H1 (cell line): ENCODE data around the gene AMPH. TPM values are rescaled to one million over a fixed set of nuclear protein-coding genes. Genes with fewer than 3 reads are reported as not detected.

Source experiments
- CTCF ChIA-PET: fragments of 300-600 bp; sonication (Branson Sonifier 250); formaldehyde crosslinking; loops from one replicate; lab custom pipeline; 2021; ENCODE audit not compliant: partially characterized antibody; lab: Charles Lee
- POLR2A ChIA-PET: fragments of 300-600 bp; sonication (Branson Sonifier 250); formaldehyde crosslinking; loops from one replicate; lab custom pipeline; 2021; ENCODE audit warnings: inconsistent platforms; ENCODE audit not compliant: partially characterized antibody; lab: Charles Lee
- DNase-seq, 2 experiments: peaks; one replicate each; pipeline versions ENCODE4 v3.0.0 to v3.0.0-alpha.2; 2010 to 2022; ENCODE audit warnings: low spot score in 2 of 2, low read depth in 1 of 2, mixed read lengths in 1 of 2
- FAIRE-seq: peaks from 2 replicates; lab custom pipeline; 2011; peaks lifted over from hg19 to GRCh38; lab: Jason Lieb, UNC
- H2AFZ ChIP-seq: 2 replicates; pipeline ENCODE4 v1.8.1; 2012; ENCODE audit warnings: low read length, inconsistent platforms
- H2AK5ac ChIP-seq: 2 replicates; pipeline ENCODE4 v1.6.1; 2013; ENCODE audit warnings: low read depth, low read length
- H2BK120ac ChIP-seq: replicated peaks from 2 replicates; pipeline ENCODE3; 2013; ENCODE audit warnings: low read depth, low read length, inconsistent platforms
- H2BK12ac ChIP-seq: 2 replicates; pipeline ENCODE4 v1.6.1; 2013; ENCODE audit warnings: low read depth, low read length
- H2BK15ac ChIP-seq: 2 replicates; pipeline ENCODE4 v1.6.1; 2013; ENCODE audit warnings: low read length
- H2BK20ac ChIP-seq: 2 replicates; pipeline ENCODE4 v1.6.1; 2013; ENCODE audit warnings: low read length
- H2BK5ac ChIP-seq: 2 replicates; pipeline ENCODE4 v1.6.1; 2013; ENCODE audit warnings: low read depth, low read length
- H3K14ac ChIP-seq: 2 replicates; pipeline ENCODE4 v1.6.1; 2013; ENCODE audit warnings: inconsistent platforms; ENCODE audit not compliant: insufficient read length
- H3K18ac ChIP-seq: 2 replicates; pipeline ENCODE4 v1.6.1; 2013; ENCODE audit warnings: low read length; ENCODE audit errors: extremely low read depth
- H3K23ac ChIP-seq: 2 replicates; pipeline ENCODE4 v1.6.1; 2013; ENCODE audit warnings: inconsistent platforms; ENCODE audit not compliant: insufficient read length
- H3K23me2 ChIP-seq: 2 replicates; pipeline ENCODE4 v1.6.1; 2013; ENCODE audit warnings: low read depth, low read length
- H3K27ac ChIP-seq: 2 replicates; pipeline ENCODE4 v1.6.1; 2011; ENCODE audit warnings: low read depth, low read length, inconsistent platforms
- H3K27me3 ChIP-seq, 4 experiments: replicated peaks in 1 of 4; 1 replicate in 1 of 4; 2 replicates in 3 of 4; pipeline versions ENCODE4 v1.6.1 to v1.8.1; 2011 to 2013; ENCODE audit warnings: low read length in 3 of 4, mild to moderate bottlenecking in 3 of 4, inconsistent platforms in 2 of 4, mixed read lengths in 2 of 4, moderate library complexity in 1 of 4; ENCODE audit not compliant: control insufficient read depth in 3 of 4, insufficient read depth in 3 of 4; ENCODE audit errors: extremely low read depth in 1 of 4
- H3K36me3 ChIP-seq, 4 experiments: 2 replicates each; pipeline versions ENCODE4 v1.6.1 to v1.8.1; 2011 to 2013; ENCODE audit warnings: mild to moderate bottlenecking in 4 of 4, low read length in 3 of 4, moderate library complexity in 2 of 4, control low read depth in 1 of 4, inconsistent platforms in 1 of 4; ENCODE audit not compliant: insufficient read depth in 4 of 4, control insufficient read depth in 2 of 4
- H3K4ac ChIP-seq: replicated peaks from 2 replicates; pipeline ENCODE3; 2013; ENCODE audit warnings: low read length, low read depth, mixed read lengths, inconsistent platforms; ENCODE audit not compliant: insufficient read length
- H3K4me1 ChIP-seq, 4 experiments: replicated peaks in 1 of 4; 1 replicate in 1 of 4; 2 replicates in 3 of 4; pipeline versions ENCODE4 v1.6.1 to v1.8.1; 2011 to 2013; ENCODE audit warnings: low read length in 3 of 4, inconsistent platforms in 2 of 4, mixed read lengths in 1 of 4; ENCODE audit not compliant: insufficient read depth in 4 of 4, control insufficient read depth in 3 of 4
- H3K4me2 ChIP-seq, 2 experiments: 2 replicates each; pipeline versions ENCODE4 v1.6.1 to v1.8.1; 2011 to 2013; ENCODE audit warnings: low read depth in 2 of 2, low read length in 2 of 2, control low read depth in 1 of 2, inconsistent platforms in 1 of 2, mild to moderate bottlenecking in 1 of 2; ENCODE audit not compliant: insufficient read depth in 1 of 2
- H3K4me3 ChIP-seq, 4 experiments: fragments of 200-600, 300-600 bp in 1 of 4; sonication (generic), shearing (Covaris generic), sonication (Bioruptor Twin) in 1 of 4; 2 replicates each; pipeline versions ENCODE4 v1.5.1 to v1.8.1; 2011 to 2016; ENCODE audit warnings: low read length in 4 of 4, low read depth in 3 of 4, control low read depth in 2 of 4, inconsistent platforms in 2 of 4, mild to moderate bottlenecking in 2 of 4, mixed read lengths in 1 of 4, moderate library complexity in 1 of 4; ENCODE audit not compliant: insufficient read depth in 2 of 4; ENCODE audit errors: extremely low read depth in 1 of 4
- H3K56ac ChIP-seq: replicated peaks from 2 replicates; pipeline ENCODE3; 2013; ENCODE audit warnings: low read depth, mild to moderate bottlenecking, mixed read lengths, low read length, inconsistent platforms; ENCODE audit not compliant: insufficient read length
- H3K79me1 ChIP-seq: 2 replicates; pipeline ENCODE4 v1.6.1; 2013; ENCODE audit warnings: low read depth, low read length, control low read depth
- H3K79me2 ChIP-seq, 2 experiments: 2 replicates each; pipeline versions ENCODE4 v1.6.1 to v1.8.1; 2012 to 2013; ENCODE audit warnings: low read length in 2 of 2, mild to moderate bottlenecking in 2 of 2, inconsistent platforms in 1 of 2; ENCODE audit not compliant: insufficient read depth in 2 of 2, control insufficient read depth in 1 of 2
- H3K9ac ChIP-seq, 4 experiments: replicated peaks in 1 of 4; 1 replicate in 1 of 4; 2 replicates in 3 of 4; pipeline versions ENCODE4 v1.6.1 to v1.8.1; 2011 to 2013; ENCODE audit warnings: low read depth in 3 of 4, low read length in 3 of 4, control low read depth in 2 of 4, mild to moderate bottlenecking in 2 of 4, moderate library complexity in 2 of 4, inconsistent platforms in 1 of 4; ENCODE audit errors: extremely low read depth in 1 of 4
- H3K9me3 ChIP-seq, 2 experiments: 2 replicates each; pipeline versions ENCODE4 v1.6.1 to v1.8.1; 2012 to 2013; ENCODE audit warnings: mild to moderate bottlenecking in 2 of 2, moderate library complexity in 2 of 2, control low read depth in 1 of 2, inconsistent platforms in 1 of 2, low read depth in 1 of 2, low read length in 1 of 2, mixed read lengths in 1 of 2; ENCODE audit not compliant: insufficient read depth in 2 of 2
- H4K20me1 ChIP-seq, 2 experiments: replicated peaks in 1 of 2; 2 replicates each; pipeline versions ENCODE3 to v1.8.1; 2011 to 2013; ENCODE audit warnings: inconsistent platforms in 2 of 2, low read length in 2 of 2, mild to moderate bottlenecking in 1 of 2; ENCODE audit not compliant: insufficient read depth in 2 of 2, control insufficient read depth in 1 of 2
- H4K5ac ChIP-seq: 2 replicates; pipeline ENCODE4 v1.6.1; 2013; ENCODE audit warnings: low read length, low read depth, mixed read lengths, inconsistent platforms; ENCODE audit not compliant: insufficient read length
- H4K8ac ChIP-seq: 2 replicates; pipeline ENCODE4 v1.8.0; 2013; ENCODE audit warnings: mild to moderate bottlenecking, moderate library complexity, low read length, inconsistent platforms; ENCODE audit not compliant: insufficient read depth; ENCODE audit errors: extremely low read depth
- H4K91ac ChIP-seq: replicated peaks from 2 replicates; pipeline ENCODE3; 2013; ENCODE audit warnings: low read length, mixed read lengths, inconsistent platforms; ENCODE audit not compliant: insufficient read length
- BCL11A ChIP-seq, 2 experiments: IDR thresholded peaks; one replicate each; pipeline ENCODE4 v1.6.1; 2011; ENCODE audit warnings: low read depth in 2 of 2, low read length in 2 of 2, mild to moderate bottlenecking in 2 of 2
- KDM5A ChIP-seq: fragments of 200-600 bp; IDR thresholded peaks from 2 replicates; pipeline ENCODE4 v1.7.1; 2012; ENCODE audit warnings: mild to moderate bottlenecking, low read length, inconsistent platforms, mixed read lengths
- SRF ChIP-seq: IDR thresholded peaks from 2 replicates; pipeline ENCODE4 v1.6.1; 2011; ENCODE audit warnings: mild to moderate bottlenecking, low read depth, low read length, moderate library complexity
- TEAD4 ChIP-seq: IDR thresholded peaks from 2 replicates; pipeline ENCODE4 v1.6.1; 2012; ENCODE audit warnings: low read depth, low read length, inconsistent platforms, mixed read lengths
- WGBS, 2 experiments: shearing (Covaris generic) in 1 of 2; methylation state at CpG; one replicate each; pipeline versions ENCODE4 v1.1.6 to v1.1.7; 2013 to 2015; ENCODE audit warnings: low lambda C conversion rate in 2 of 2, mixed read lengths in 2 of 2, inconsistent platforms in 1 of 2, low coverage in 1 of 2, missing lambda C conversion rate in 1 of 2; ENCODE audit not compliant: insufficient replicate concordance in 2 of 2, insufficient coverage in 1 of 2, insufficient read length in 1 of 2; ENCODE audit errors: extremely low coverage in 1 of 2, missing lambda C conversion rate in 1 of 2; 5-methylcytosine and 5-hydroxymethylcytosine counted together
- long read RNA-seq, 2 experiments: library from RNA in 1 of 2; library from capped mRNA in 1 of 2; stranded (forward); transcript quantifications; one replicate each; pipeline ENCODE4 v2.0.0, GENCODE V29; 2021; ENCODE audit warnings: inconsistent platforms in 1 of 2
- polyA minus RNA-seq, 3 experiments: library from RNA; depleted of rRNA, polyadenylated mRNA; stranded (reverse); fragments of >200 nt; gene quantifications; 1 replicate in 2 of 3; 2 replicates in 1 of 3; pipeline ENCODE4 v1.2.3, GENCODE V29; 2011
- polyA plus RNA-seq, 7 experiments: library from polyadenylated mRNA; depleted of rRNA in 3 of 7; stranded (reverse) in 5 of 7; unstranded in 2 of 7; fragments of >200 nt in 5 of 7; fragments of 200-250 nt in 2 of 7; gene quantifications; 1 replicate in 5 of 7; 2 replicates in 1 of 7; 4 replicates in 1 of 7; pipeline versions ENCODE4 v1.2.1 to v1.2.3, GENCODE V29; 2011 to 2013; ENCODE audit warnings: missing spikeins in 2 of 7, mixed read lengths in 2 of 7
- total RNA-seq: library from RNA; stranded (reverse); fragmentation: NEBNext Ultra II Directional; extraction: Animal tissue kit (Norgen Biotek cat#: 25700); gene quantifications from 2 replicates; pipeline ENCODE4 v1.2.1, GENCODE V29; 2021
- TF ChIP-seq, protein P1 (sequence below): IDR thresholded peaks from 2 replicates; pipeline ENCODE4 v1.6.1; 2012; ENCODE audit warnings: low read length, inconsistent platforms
- TF ChIP-seq, protein P2 (sequence below): IDR thresholded peaks from 2 replicates; pipeline ENCODE4 v1.6.1; 2012; ENCODE audit warnings: inconsistent platforms

The AMPH gene
- 12.1 and 12.2 TPM in 2 replicates for total RNA-seq
- polyA plus RNA-seq (2011; rRNA removed), result 3.6 and 7.3 TPM in 2 replicates
- 6.4 TPM for polyA plus RNA-seq (2011; cell fraction: cytosol; rRNA removed)
- polyA plus RNA-seq (2011; cell fraction: nucleus; rRNA removed), result 9.6 TPM
- polyA plus RNA-seq (2012, experiment 1 of 2), result 8.9 to 11.1 TPM (median 10.0 TPM) in 4 replicates
- polyA plus RNA-seq (2012, experiment 2 of 2), result 1.4 TPM
- polyA plus RNA-seq (2013, experiment 1 of 2), result 4.8 TPM
- 5.0 TPM for polyA plus RNA-seq (2013, experiment 2 of 2)
- 11.5 and 16.3 TPM in 2 replicates for polyA minus RNA-seq (2011; rRNA and poly(A)+ RNA removed)
- 6.9 TPM for polyA minus RNA-seq (2011; cell fraction: cytosol; rRNA and poly(A)+ RNA removed)
- 13.0 TPM for polyA minus RNA-seq (2011; cell fraction: nucleus; rRNA and poly(A)+ RNA removed)
- long read RNA-seq, experiment 1, partial matches to known transcripts, result 2 of 4 reads
- long read RNA-seq, experiment 1, other reads (novel, unspliced or antisense), result 2 of 4 reads
- long read RNA-seq, experiment 2, partial matches to known transcripts, result 1 of 4 reads
- long read RNA-seq, experiment 2, other reads (novel, unspliced or antisense), result 2 of 4 reads

DNA sequence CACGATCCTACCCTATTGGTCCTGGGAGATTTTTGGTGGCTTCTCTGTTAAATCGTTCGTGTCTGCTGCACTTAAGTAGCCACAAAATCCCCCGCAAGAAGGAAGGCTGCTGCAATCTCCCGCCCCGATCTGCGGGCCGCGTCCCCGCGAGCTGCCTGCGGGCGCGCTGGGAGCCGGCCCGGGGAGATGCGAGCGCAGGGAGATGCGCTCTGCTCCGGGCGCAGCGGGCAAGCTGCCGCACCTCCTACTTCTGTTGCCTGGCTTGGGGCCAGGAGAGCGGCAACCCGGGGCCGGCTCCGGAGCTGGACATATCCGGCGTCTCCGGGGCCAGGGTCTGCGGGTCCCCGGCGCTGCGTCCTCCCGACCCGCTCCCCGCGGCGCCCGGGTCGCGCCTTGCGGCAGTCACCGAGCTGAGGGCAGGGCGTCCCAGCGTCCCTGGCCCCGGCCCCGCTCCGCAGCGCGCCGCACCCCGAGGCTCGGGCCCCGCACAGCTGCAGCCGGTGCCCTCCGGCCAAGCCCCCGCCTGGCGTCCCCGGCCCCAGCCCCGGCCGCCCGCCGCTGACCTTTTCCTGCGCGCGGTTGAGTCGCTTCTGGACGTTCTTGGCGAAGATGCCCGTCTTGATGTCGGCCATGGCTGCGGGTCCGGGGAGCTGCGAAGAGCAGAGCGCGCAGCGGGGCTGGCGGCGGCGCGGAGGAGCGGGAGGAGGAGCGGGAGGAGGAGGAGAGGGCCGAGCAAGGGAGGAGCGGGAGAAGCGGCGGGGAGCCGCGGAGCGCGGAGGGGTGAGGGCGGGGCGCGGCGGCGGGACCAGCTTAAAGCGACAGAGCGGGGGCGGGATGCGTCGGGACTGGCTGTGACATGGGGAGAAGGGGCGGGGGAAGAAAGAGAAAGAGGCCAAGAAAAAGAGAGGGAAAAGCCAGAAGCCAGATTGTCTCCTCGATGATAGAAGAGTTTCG lies at the start of gene AMPH:
Gene AMPH (minus strand): TSS at position 654 of the 954 bp plus-strand sequence. CDS start 22 bp downstream, at position 632.
- no peaks in the 10 kb centered on the region for H3K9me3 ChIP-seq
- no peaks in the 10 kb centered on the region for H4K20me1 ChIP-seq
- H3K4me3 ChIP-seq, result peak within 1 kb of the TSS; percentile 51 to 77 (median 61)
- no peak within 1 kb of the TSS for H4K5ac ChIP-seq
- no peaks in the 10 kb centered on the region for H3K79me2 ChIP-seq
- H3K36me3 ChIP-seq, result no peaks in the 10 kb centered on the region
- no peak within 1 kb of the TSS; the same call in 1 of the 2 replicates for H3K18ac ChIP-seq
- peak within 1 kb of the TSS; percentile 30 to 79 (median 46); a peak in 5 of 7 replicates for H3K9ac ChIP-seq
- no peak within 1 kb of the TSS for H3K23ac ChIP-seq
- 3% methylated on average over 45 of the region's 105 CpGs; no CpG with 5 or more reads in 1 of the 2 experiments for WGBS, 2 experiments
- peak within 1 kb of the TSS; percentile 76 for H4K8ac ChIP-seq
- H3K4me1 ChIP-seq, result peaks cover 0 to 3% (median 0%) of the 10 kb centered on the region in 4 experiments; a peak in 1 of 7 replicates
- no peak within 1 kb of the TSS for H3K14ac ChIP-seq
- H2BK5ac ChIP-seq, result no peak within 1 kb of the TSS
- H2BK120ac ChIP-seq, result no peak within 1 kb of the TSS
- no peak for FAIRE-seq
- H2BK20ac ChIP-seq, result no peak within 1 kb of the TSS
- no peak within 1 kb of the TSS for H4K91ac ChIP-seq
- peaks cover 10 to 28% (median 24%) of the 10 kb centered on the region in 4 experiments for H3K27me3 ChIP-seq
- POLR2A ChIA-PET, result interaction anchor here (0.7 to 1.2 kb wide), 5 partner anchors 11 to 450 kb away, joined by 3 to 5 read pairs (median 3); no protein-coding TSS in a partner anchor
- DNase-seq, result peak; percentile 44 to 86
- peak within 1 kb of the TSS; percentile 86; the same call in 1 of the 2 replicates for H2AFZ ChIP-seq
- no peak within 1 kb of the TSS for H3K56ac ChIP-seq
- no peak within 1 kb of the TSS for H2BK15ac ChIP-seq
- peak within 1 kb of the TSS; percentile 48 to 81 for H3K4me2 ChIP-seq
- no peaks in the 10 kb centered on the region; the same call in 1 of the 2 replicates for H3K23me2 ChIP-seq
- no peak within 1 kb of the TSS for H3K4ac ChIP-seq
- no peaks in the 10 kb centered on the region; the same call in 1 of the 2 replicates for H3K79me1 ChIP-seq
- H2BK12ac ChIP-seq, result no peak within 1 kb of the TSS
- no peak within 1 kb of the TSS for H3K27ac ChIP-seq
- no peak within 1 kb of the TSS for H2AK5ac ChIP-seq
- CTCF ChIA-PET, result interaction anchor here (0.6 to 2.4 kb wide), 14 partner anchors 16 to 220 kb away, joined by 3 to 9 read pairs (median 3); no protein-coding TSS in a partner anchor
- TF ChIP-seq SRF, result no peak
- TF ChIP-seq, protein P1, sequence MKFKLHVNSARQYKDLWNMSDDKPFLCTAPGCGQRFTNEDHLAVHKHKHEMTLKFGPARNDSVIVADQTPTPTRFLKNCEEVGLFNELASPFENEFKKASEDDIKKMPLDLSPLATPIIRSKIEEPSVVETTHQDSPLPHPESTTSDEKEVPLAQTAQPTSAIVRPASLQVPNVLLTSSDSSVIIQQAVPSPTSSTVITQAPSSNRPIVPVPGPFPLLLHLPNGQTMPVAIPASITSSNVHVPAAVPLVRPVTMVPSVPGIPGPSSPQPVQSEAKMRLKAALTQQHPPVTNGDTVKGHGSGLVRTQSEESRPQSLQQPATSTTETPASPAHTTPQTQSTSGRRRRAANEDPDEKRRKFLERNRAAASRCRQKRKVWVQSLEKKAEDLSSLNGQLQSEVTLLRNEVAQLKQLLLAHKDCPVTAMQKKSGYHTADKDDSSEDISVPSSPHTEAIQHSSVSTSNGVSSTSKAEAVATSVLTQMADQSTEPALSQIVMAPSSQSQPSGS, result no peak
- TF ChIP-seq, protein P2, sequence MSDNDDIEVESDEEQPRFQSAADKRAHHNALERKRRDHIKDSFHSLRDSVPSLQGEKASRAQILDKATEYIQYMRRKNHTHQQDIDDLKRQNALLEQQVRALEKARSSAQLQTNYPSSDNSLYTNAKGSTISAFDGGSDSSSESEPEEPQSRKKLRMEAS, result peak; percentile 74
- no peak for TF ChIP-seq BCL11A (IDR thresholded peaks at IDR 0.05; ENCODE audit: low read depth in 2 of 2, low read length in 2 of 2)
- TF ChIP-seq TEAD4, result no peak
- no peak for TF ChIP-seq KDM5A
